Tibial nerve (tissue), 3 donors: ENCODE data around the gene PCDH12.

Source experiments
- POLR2A ChIP-seq, 2 donors: fragments of 450-650 bp; IDR thresholded peaks; one replicate each; pipeline ENCODE4 v1.6.1; 2017; ENCODE audit warnings: antibody characterized with exemption in 2 of 2, mild to moderate bottlenecking in 2 of 2, moderate library complexity in 2 of 2
- TF ChIP-seq, protein P1 (sequence below), 5 experiments: fragments of 200-600 bp in 3 of 5; fragments of 450-650 bp in 2 of 5; sonication (generic) in 3 of 5; IDR thresholded peaks; one replicate each; pipeline ENCODE4 v1.5.1; 2016 to 2019; ENCODE audit warnings: antibody characterized with exemption in 5 of 5, mild to moderate bottlenecking in 3 of 5, moderate library complexity in 2 of 5

DNA sequence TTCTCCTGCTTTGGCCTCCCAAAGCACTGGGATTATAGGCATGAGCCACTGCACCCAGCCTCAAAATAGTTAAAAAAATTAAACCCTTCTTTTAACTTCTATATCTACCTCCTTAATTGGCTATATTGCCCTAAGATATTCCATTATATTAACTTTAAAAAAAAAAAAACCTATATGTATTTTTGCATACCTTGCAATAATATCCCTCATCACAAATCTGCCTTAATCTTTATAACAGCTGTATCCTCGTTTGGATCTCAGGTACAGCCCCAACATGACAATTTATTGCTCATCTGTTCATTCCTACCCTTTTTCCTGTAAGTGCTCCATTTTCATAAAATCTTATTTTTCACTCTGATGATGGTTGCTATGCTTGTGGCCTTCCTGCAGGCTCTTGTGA lies 42.2 kb upstream of the PCDH12 start:
- TF ChIP-seq, protein P1, sequence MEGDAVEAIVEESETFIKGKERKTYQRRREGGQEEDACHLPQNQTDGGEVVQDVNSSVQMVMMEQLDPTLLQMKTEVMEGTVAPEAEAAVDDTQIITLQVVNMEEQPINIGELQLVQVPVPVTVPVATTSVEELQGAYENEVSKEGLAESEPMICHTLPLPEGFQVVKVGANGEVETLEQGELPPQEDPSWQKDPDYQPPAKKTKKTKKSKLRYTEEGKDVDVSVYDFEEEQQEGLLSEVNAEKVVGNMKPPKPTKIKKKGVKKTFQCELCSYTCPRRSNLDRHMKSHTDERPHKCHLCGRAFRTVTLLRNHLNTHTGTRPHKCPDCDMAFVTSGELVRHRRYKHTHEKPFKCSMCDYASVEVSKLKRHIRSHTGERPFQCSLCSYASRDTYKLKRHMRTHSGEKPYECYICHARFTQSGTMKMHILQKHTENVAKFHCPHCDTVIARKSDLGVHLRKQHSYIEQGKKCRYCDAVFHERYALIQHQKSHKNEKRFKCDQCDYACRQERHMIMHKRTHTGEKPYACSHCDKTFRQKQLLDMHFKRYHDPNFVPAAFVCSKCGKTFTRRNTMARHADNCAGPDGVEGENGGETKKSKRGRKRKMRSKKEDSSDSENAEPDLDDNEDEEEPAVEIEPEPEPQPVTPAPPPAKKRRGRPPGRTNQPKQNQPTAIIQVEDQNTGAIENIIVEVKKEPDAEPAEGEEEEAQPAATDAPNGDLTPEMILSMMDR (IDR thresholded peaks at IDR 0.05), result no peak
- TF ChIP-seq POLR2A (IDR thresholded peaks at IDR 0.05), result no peak
